CD4-positive, alpha-beta T cell treated with Interleukin-4 for 4 hours (primary cell): ENCODE results near the gene NEIL1.

Experiments used
- DNase-seq: peaks from one replicate; pipeline ENCODE4 v3.0.0-alpha.2; 2020

NEIL1 gene

GRCh38 chr15:75389791-75390382 is 43.0 kb downstream of the NEIL1 start:
- no peak for DNase-seq

GRCh38 chr15:75397494-75397893 is 50.7 kb downstream of the NEIL1 start:
- no peak for DNase-seq

- DNase-seq, result no peak
These were observed 57.1 kb downstream of the NEIL1 start for GRCh38 chr15:75403892-75404291.
